Measurements from ENCODE around the gene MALT1.
A peak's percentile ranks its signal among the peaks of the same experiment; 100 is the strongest.
"Not testable (repeated sequence)": the region's sequence is repeated elsewhere in the genome, so short reads cannot be mapped to it uniquely, and the experiment has no call there.

Gene MALT1

GRCh38 chr18:58745914-58746313 is 74.6 kb downstream of the MALT1 start:
- DNase-seq, result no peak

- no peak for DNase-seq
These were observed 77.8 kb downstream of the MALT1 start for GRCh38 chr18:58748899-58749595.

- DNase-seq, result no peak
These were observed 82.7 kb downstream of the MALT1 start for GRCh38 chr18:58753976-58754375.

- DNase-seq, result no peak
These were observed 83.3 kb downstream of the MALT1 start for GRCh38 chr18:58754544-58755068.

GRCh38 chr18:58755304-58756010 is 84.2 kb downstream of the MALT1 start:
- no peak for DNase-seq

- no peak for DNase-seq
These were observed 84.9 kb downstream of the MALT1 start for GRCh38 chr18:58756148-58756547.

GRCh38 chr18:58756596-58757240 is 85.5 kb downstream of the MALT1 start:
- DNase-seq, result no peak

- not testable (repeated sequence) for DNase-seq
These were observed 86.1 kb downstream of the MALT1 start for GRCh38 chr18:58757351-58757750.

- no peak for DNase-seq
These were observed 86.8 kb downstream of the MALT1 start for GRCh38 chr18:58758046-58758445.

- no peak for DNase-seq
These were observed 87.3 kb downstream of the MALT1 start for GRCh38 chr18:58758606-58759005.

GRCh38 chr18:58761241-58761969 is 90.1 kb downstream of the MALT1 start:
- no peak for DNase-seq

- DNase-seq, result no peak
These were observed 90.9 kb downstream of the MALT1 start for GRCh38 chr18:58761970-58762780.

- DNase-seq, result no peak
These were observed 91.5 kb downstream of the MALT1 start for GRCh38 chr18:58762781-58763171.

- no peak for DNase-seq
These were observed 94.9 kb downstream of the MALT1 start for GRCh38 chr18:58766164-58766563.

GRCh38 chr18:58766946-58767345 is 95.7 kb downstream of the MALT1 start:
- DNase-seq, result no peak

- peak; percentile 32 for DNase-seq
These were observed 97.2 kb downstream of the MALT1 start for GRCh38 chr18:58768293-58768974.

- DNase-seq, result no peak
These were observed 98.1 kb downstream of the MALT1 start for GRCh38 chr18:58769321-58769720.

- DNase-seq, result no peak
These were observed 99.3 kb downstream of the MALT1 start for GRCh38 chr18:58770601-58771000.

- no peak for DNase-seq
These were observed 100.9 kb downstream of the MALT1 start for GRCh38 chr18:58772161-58772560.

- DNase-seq, result no peak
These were observed 104.8 kb downstream of the MALT1 start for GRCh38 chr18:58776084-58776483.

GRCh38 chr18:58776541-58776940 is 105.3 kb downstream of the MALT1 start:
- DNase-seq, result not testable (repeated sequence)

GRCh38 chr18:58777471-58777870 is 106.2 kb downstream of the MALT1 start:
- no peak for DNase-seq

Data from NCI-H1694 (cell line).